Colonic mucosa (tissue), 4 donors: ENCODE results near the gene BAG3. TPM values are rescaled to one million over a fixed set of nuclear protein-coding genes. Genes with fewer than 3 reads are reported as not detected.

ENCODE experiments used
- DNase-seq: peaks from one replicate; pipeline ENCODE4 v3.0.0-alpha.2; 2020
- H3K27ac ChIP-seq: fragments of 200-600 bp; one replicate; pipeline ENCODE4 v1.8.0; 2021
- H3K27me3 ChIP-seq: fragments of 200-600 bp; one replicate; pipeline ENCODE4 v1.8.0; 2021
- H3K36me3 ChIP-seq: fragments of 200-600 bp; one replicate; pipeline ENCODE4 v1.8.0; 2021
- H3K4me1 ChIP-seq: fragments of 200-600 bp; one replicate; pipeline ENCODE4 v1.8.0; 2021; ENCODE audit warnings: mild to moderate bottlenecking
- H3K4me3 ChIP-seq: fragments of 200-600 bp; one replicate; pipeline ENCODE4 v1.8.0; 2021
- H3K9ac ChIP-seq, 2 donors: one replicate each; pipeline ENCODE4 v1.7.0; 2013; ENCODE audit warnings: control low read depth in 2 of 2, low read depth in 2 of 2, low read length in 2 of 2
- H3K9me3 ChIP-seq: fragments of 200-600 bp; one replicate; pipeline ENCODE4 v1.8.0; 2021
- CTCF ChIP-seq: fragments of 200-600 bp; IDR thresholded peaks from one replicate; pipeline ENCODE4 v1.8.0; 2022; ENCODE audit warnings: antibody characterized with exemption, mild to moderate bottlenecking
- intact Hi-C: fragments of 100-400 bp; cut with DNase I; formaldehyde crosslinking; loops from one replicate; pipeline ENCODE4 v1.14.1; 2022
- total RNA-seq, 2 donors: library from RNA; stranded (reverse); fragmentation: NEBNext Ultra II Directional in 1 of 2; extraction: Animal tissue kit (Norgen Biotek cat#: 25700) in 1 of 2; gene quantifications; one replicate each; pipeline ENCODE4 v1.2.1, GENCODE V29; 2021
- donor health status: healthy.
- donor health status: DM: no; HTN: no; CAD: no.
- donor health status: DM: no; HTN: no; CAD: no.

The BAG3 gene
- total RNA-seq, 2 donors from 2014 or later, result 30.4 to 48.9 TPM

GRCh38 chr10:119677904-119678755 lies 26.9 kb downstream of the BAG3 start:
- Histone ChIP-seq H3K27ac (no peak overlapping the region), H3K4me3 (no peak overlapping the region), H3K36me3 (peaks cover 6% of the 10 kb centered on the region), H3K4me1 (no peaks in the 10 kb centered on the region), H3K9me3 (no peaks in the 10 kb centered on the region), H3K27me3 (no peaks in the 10 kb centered on the region), H3K9ac (no peak overlapping the region)
- no peak for DNase-seq
- TF ChIP-seq CTCF, result no peak
- intact Hi-C loops, result no loop called here

GRCh38 chr10:119679480-119679829 lies 28.3 kb downstream of the BAG3 start:
- Histone ChIP-seq H3K27me3 (no peaks in the 10 kb centered on the region), H3K27ac (no peak overlapping the region), H3K9ac (no peak overlapping the region), H3K9me3 (no peaks in the 10 kb centered on the region), H3K4me1 (no peaks in the 10 kb centered on the region), H3K36me3 (no peaks in the 10 kb centered on the region), H3K4me3 (no peak overlapping the region)
- no peak for DNase-seq
- intact Hi-C loops, result no loop called here
- no peak for TF ChIP-seq CTCF

- no peak for TF ChIP-seq CTCF
- Histone ChIP-seq H3K4me3 (no peak overlapping the region), H3K36me3 (no peaks in the 10 kb centered on the region), H3K27me3 (no peaks in the 10 kb centered on the region), H3K27ac (no peak overlapping the region), H3K4me1 (no peaks in the 10 kb centered on the region), H3K9ac (no peak overlapping the region), H3K9me3 (no peaks in the 10 kb centered on the region)
- no peak for DNase-seq
- intact Hi-C loops, result loop anchor here (5.0 kb wide), 1 partner anchor 182 kb away; no protein-coding TSS in a partner anchor
These were observed 28.9 kb downstream of the BAG3 start for GRCh38 chr10:119680050-119680449.

GRCh38 chr10:119680650-119681081 lies 29.5 kb downstream of the BAG3 start:
- H3K4me1 ChIP-seq, result no peaks in the 10 kb centered on the region
- no peak overlapping the region for H3K9ac ChIP-seq
- intact Hi-C loops, result loop anchor here (5.0 kb wide), 1 partner anchor 182 kb away; no protein-coding TSS in a partner anchor
- TF ChIP-seq CTCF, result no peak
- no peaks in the 10 kb centered on the region for H3K36me3 ChIP-seq
- DNase-seq, result no peak
- no peak overlapping the region for H3K27ac ChIP-seq
- no peak overlapping the region for H3K4me3 ChIP-seq
- H3K9me3 ChIP-seq, result no peaks in the 10 kb centered on the region
- H3K27me3 ChIP-seq, result no peaks in the 10 kb centered on the region

GRCh38 chr10:119686465-119687191 lies 35.4 kb downstream of the BAG3 start:
- intact Hi-C loops, result no loop called here
- peak; percentile 84 for DNase-seq
- Histone ChIP-seq H3K36me3 (no peaks in the 10 kb centered on the region), H3K27me3 (no peaks in the 10 kb centered on the region), H3K9me3 (no peaks in the 10 kb centered on the region), H3K27ac (no peak overlapping the region), H3K4me3 (peak overlapping the region; percentile 6), H3K4me1 (peaks cover 4% of the 10 kb centered on the region), H3K9ac (peak overlapping the region in 1 of 2 donors; percentile 46)
- peak; percentile 93 for TF ChIP-seq CTCF
